Left lung (tissue), 10 donors: ENCODE results near the gene PARD6G. TPM values are rescaled to one million over a fixed set of nuclear protein-coding genes. Genes with fewer than 3 reads are reported as not detected.

Source experiments
- ATAC-seq: fragments of 200-7000 bp; cut with Tn5 transposase; one replicate; pipeline ENCODE4 v1.9.1; 2020; ENCODE audit warnings: moderate library complexity
- DNase-seq, 4 donors: peaks; one replicate each; pipeline ENCODE4 v3.0.0-alpha.2; 2013 to 2020
- H3K27ac ChIP-seq, 2 donors: fragments of 200-600 bp; sonication (generic) in 1 of 2; one replicate each; pipeline versions ENCODE4 v1.5.0 to v1.8.0; 2020 to 2021
- H3K27me3 ChIP-seq, 2 donors: fragments of 200-600 bp; sonication (generic) in 1 of 2; one replicate each; pipeline versions ENCODE4 v1.5.0 to v1.8.0; 2020 to 2021
- H3K36me3 ChIP-seq, 2 donors: fragments of 200-600 bp; sonication (generic) in 1 of 2; one replicate each; pipeline versions ENCODE4 v1.5.0 to v1.8.0; 2020 to 2021
- H3K4me1 ChIP-seq, 2 donors: fragments of 200-600 bp; one replicate each; pipeline ENCODE4 v1.8.0; 2021
- H3K4me3 ChIP-seq, 2 donors: fragments of 200-600 bp; sonication (generic) in 1 of 2; one replicate each; pipeline versions ENCODE4 v1.5.0 to v1.8.0; 2020 to 2021; ENCODE audit warnings: mild to moderate bottlenecking in 1 of 2
- H3K9me3 ChIP-seq, 2 donors: fragments of 200-600 bp; sonication (generic) in 1 of 2; one replicate each; pipeline versions ENCODE4 v1.5.0 to v1.8.0; 2020 to 2021
- intact Hi-C, 2 donors: fragments of 100-400 bp; cut with DNase I; formaldehyde crosslinking; loops; one replicate each; pipeline versions ENCODE4 v1.11.2 to v1.14.2; 2022
- polyA plus RNA-seq, 6 donors: library from polyadenylated mRNA; unstranded; fragments of 120-200 nt; gene quantifications; one replicate each; pipeline ENCODE4 v1.2.1, GENCODE V29; 2013; ENCODE audit not compliant: insufficient read length in 6 of 6
- total RNA-seq, 2 donors: library from RNA; stranded (reverse); fragmentation: NEBNext Ultra II Directional; extraction: Animal tissue kit (Norgen Biotek cat#: 25700); gene quantifications; one replicate each; pipeline ENCODE4 v1.2.1, GENCODE V29; 2021
- TF ChIP-seq, protein P1 (sequence below), 2 donors: fragments of 200-600 bp; sonication (generic) in 1 of 2; IDR thresholded peaks; one replicate each; pipeline versions ENCODE4 v1.5.0 to v1.8.0; 2021; ENCODE audit warnings: antibody characterized with exemption in 2 of 2
- donor health status: DM: no; HTN: yes; CAD: no.
- donor health status: DM: no; HTN: no; CAD: no.

PARD6G gene
- total and polyA plus RNA-seq, 8 donors = 6.9 to 25.2 (median 19.8) TPM

DNA sequence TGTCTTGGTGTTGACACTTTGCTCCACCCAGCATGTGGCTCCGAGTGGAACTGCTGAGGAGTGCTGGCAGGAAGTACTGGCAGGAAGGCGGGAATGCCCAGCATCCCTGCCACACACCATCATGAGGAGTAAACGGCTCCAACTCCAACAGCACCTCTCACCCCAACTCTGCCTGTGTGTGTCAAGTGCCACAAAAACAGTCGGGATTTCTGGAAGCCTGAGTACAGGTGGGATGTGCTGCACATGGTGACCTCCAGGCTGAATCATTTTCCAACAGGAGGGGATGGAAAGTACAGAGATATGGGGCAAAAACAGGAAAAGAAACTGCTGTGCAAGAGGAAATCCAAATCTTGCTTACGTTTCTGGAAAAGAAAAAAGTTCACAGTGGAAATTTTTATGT lies 53.6 kb downstream of the PARD6G start:
- H3K27me3 ChIP-seq = peaks cover 0 to 6% of the 10 kb centered on the region in 2 donors
- H3K4me3 ChIP-seq = no peak overlapping the region
- intact Hi-C loops = no loop called here
- H3K36me3 ChIP-seq = no peaks in the 10 kb centered on the region
- ATAC-seq (no peak), DNase-seq (no peak)
- TF ChIP-seq, protein P1, sequence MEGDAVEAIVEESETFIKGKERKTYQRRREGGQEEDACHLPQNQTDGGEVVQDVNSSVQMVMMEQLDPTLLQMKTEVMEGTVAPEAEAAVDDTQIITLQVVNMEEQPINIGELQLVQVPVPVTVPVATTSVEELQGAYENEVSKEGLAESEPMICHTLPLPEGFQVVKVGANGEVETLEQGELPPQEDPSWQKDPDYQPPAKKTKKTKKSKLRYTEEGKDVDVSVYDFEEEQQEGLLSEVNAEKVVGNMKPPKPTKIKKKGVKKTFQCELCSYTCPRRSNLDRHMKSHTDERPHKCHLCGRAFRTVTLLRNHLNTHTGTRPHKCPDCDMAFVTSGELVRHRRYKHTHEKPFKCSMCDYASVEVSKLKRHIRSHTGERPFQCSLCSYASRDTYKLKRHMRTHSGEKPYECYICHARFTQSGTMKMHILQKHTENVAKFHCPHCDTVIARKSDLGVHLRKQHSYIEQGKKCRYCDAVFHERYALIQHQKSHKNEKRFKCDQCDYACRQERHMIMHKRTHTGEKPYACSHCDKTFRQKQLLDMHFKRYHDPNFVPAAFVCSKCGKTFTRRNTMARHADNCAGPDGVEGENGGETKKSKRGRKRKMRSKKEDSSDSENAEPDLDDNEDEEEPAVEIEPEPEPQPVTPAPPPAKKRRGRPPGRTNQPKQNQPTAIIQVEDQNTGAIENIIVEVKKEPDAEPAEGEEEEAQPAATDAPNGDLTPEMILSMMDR (IDR thresholded peaks at IDR 0.05) = no peak
- no peak overlapping the region for H3K27ac ChIP-seq
- no peaks in the 10 kb centered on the region for H3K4me1 ChIP-seq
- H3K9me3 ChIP-seq = no peaks in the 10 kb centered on the region

DNA sequence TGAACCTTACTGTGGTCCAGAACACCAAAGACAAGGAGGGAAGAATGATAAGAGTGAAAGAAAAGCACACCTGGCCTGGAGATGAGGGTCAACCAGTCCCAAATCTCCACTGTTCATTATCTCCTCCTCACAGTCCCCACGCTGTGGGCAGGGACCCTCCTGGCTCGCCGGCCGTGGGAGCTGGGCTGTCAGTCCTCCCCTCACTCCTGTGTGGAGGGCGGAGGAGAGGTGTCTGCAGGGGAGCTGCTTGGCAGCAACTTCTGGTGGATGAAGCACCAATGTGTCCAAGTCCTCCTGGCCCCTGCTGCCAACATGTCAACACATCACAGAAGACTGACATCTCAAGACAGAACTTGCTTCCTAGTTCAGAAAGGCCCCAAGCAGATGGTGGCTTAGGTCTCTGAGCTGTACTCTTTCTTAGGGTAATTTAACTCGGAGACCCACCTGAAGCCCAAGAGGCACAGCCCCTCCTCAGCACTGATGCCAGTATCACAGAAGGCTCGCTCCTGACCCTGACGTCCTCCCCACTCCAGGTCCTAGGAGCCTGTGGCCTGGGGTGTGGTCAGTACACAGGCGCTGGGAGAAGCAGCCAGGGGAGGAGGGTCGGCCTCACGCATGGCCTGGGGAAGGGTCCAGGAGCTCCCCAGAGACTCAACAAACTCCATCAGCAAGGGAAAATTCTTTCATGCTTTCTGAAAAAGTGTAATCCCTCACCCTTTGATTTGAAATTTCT lies 54.5 kb downstream of the PARD6G start:
- TF ChIP-seq, protein P1 (IDR thresholded peaks at IDR 0.05) = no peak
- H3K36me3 ChIP-seq = no peaks in the 10 kb centered on the region
- no peak for ATAC-seq

DNA sequence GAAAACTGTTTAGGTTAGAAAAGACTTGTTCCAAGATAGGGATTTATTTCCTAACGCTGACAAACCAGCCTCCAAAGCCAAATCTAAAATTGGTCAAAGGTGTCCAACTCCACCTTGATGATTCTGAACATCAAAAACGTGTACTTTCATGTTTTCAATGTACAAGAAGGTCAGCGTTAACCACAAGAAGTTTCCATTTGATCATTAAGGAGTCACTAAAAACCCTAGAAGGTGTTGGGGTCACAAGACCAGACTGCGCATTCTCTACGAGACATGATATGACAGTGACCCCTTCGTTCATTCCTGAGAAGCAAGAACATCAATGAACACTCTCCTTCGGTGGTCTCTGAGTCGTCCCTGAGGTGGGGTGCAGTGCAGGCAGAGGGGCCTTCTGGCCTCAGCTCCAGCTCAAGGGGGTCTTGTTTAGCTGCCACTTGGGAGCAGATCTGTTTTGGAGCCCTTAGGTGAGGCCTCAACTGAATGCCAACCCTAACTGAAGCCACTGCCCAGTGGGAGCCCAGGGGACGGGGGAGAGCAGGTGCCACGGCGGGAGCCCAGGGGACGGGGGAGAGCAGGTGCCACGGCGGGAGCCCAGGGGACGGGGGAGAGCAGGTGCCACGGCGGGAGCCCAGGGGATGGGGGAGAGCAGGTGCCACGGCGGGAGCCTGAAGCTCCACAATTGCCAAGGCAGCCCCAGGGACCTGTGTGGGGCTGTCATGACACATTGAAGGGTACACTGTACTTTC lies 55.2 kb downstream of the PARD6G start:
- DNase-seq (no peak), ATAC-seq (no peak)
- H3K36me3 ChIP-seq = no peaks in the 10 kb centered on the region
- H3K27me3 ChIP-seq = peaks cover 0 to 6% of the 10 kb centered on the region in 2 donors
- intact Hi-C loops = no loop called here
- H3K4me3 ChIP-seq = no peak overlapping the region
- no peaks in the 10 kb centered on the region for H3K4me1 ChIP-seq
- H3K9me3 ChIP-seq = no peaks in the 10 kb centered on the region
- TF ChIP-seq, protein P1 (IDR thresholded peaks at IDR 0.05) = no peak
- H3K27ac ChIP-seq = no peak overlapping the region

More for the DNA sequence above, 54.5 kb downstream of the PARD6G start:
- intact Hi-C loops = no loop called here
- Histone ChIP-seq H3K4me1 (no peaks in the 10 kb centered on the region), H3K27ac (no peak overlapping the region), H3K9me3 (no peaks in the 10 kb centered on the region), H3K4me3 (no peak overlapping the region), H3K27me3 (peaks cover 0 to 6% of the 10 kb centered on the region in 2 donors)
- peak in 1 of 4 donors; percentile 65 for DNase-seq

DNA sequence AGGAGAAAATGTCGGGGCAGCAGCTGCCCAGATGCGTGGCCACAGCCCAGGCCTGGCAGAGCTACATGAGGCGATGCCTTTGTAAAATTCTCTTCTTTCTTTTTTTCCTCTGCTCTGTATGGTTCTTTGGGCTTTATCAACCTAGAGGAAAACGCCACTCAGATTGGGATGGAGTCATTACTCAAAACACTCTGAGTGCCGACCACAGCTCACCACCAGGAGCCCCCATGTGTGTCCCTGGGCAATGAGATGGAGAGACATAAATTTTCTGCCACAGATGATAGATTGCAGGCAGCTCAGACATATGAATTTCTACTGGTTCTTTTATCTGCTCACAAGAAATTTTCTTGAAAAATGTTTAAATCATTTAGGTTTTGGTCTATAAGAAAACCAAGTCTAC lies 56.0 kb downstream of the PARD6G start:
- H3K27ac ChIP-seq = no peak overlapping the region
- DNase-seq (no peak), ATAC-seq (no peak)
- no peaks in the 10 kb centered on the region for H3K4me1 ChIP-seq
- H3K9me3 ChIP-seq = no peaks in the 10 kb centered on the region
- intact Hi-C loops = no loop called here
- TF ChIP-seq, protein P1 (IDR thresholded peaks at IDR 0.05) = no peak
- H3K4me3 ChIP-seq = no peak overlapping the region
- H3K27me3 ChIP-seq = no peaks in the 10 kb centered on the region
- H3K36me3 ChIP-seq = no peaks in the 10 kb centered on the region

DNA sequence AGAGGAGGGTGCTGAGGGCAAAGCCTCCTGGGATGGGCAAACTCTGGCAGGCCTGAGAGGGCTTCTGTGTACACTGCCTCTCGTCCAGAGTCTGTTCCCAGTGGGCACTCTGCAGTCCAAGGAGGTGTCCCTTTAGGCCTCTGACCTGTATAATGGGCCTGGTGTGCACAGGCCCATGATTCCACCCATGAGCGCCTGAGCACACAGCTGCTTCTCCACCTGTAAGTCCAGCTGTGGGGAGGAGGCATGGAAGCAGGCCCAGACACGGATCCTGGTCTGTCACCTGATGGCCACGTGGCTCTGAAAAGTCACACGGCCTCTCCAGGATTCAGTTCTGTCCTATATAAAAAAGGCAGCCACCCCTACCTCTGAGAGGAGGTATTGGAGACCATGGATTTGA lies 57.0 kb downstream of the PARD6G start:
- Histone ChIP-seq H3K4me1 (no peaks in the 10 kb centered on the region), H3K9me3 (no peaks in the 10 kb centered on the region), H3K27ac (no peak overlapping the region), H3K36me3 (no peaks in the 10 kb centered on the region), H3K4me3 (no peak overlapping the region), H3K27me3 (no peaks in the 10 kb centered on the region)
- ATAC-seq = no peak
- DNase-seq = no peak
- TF ChIP-seq, protein P1 (IDR thresholded peaks at IDR 0.05) = no peak
- intact Hi-C loops = no loop called here
